ENCODE results near the gene CCNA2. TPM values are rescaled to one million over a fixed set of nuclear protein-coding genes. Genes with fewer than 3 reads are reported as not detected.

Gene CCNA2
- total and polyA plus RNA-seq, 3 donors from 2014 or later = 6.3 to 10.2 (median 8.0) TPM

DNA sequence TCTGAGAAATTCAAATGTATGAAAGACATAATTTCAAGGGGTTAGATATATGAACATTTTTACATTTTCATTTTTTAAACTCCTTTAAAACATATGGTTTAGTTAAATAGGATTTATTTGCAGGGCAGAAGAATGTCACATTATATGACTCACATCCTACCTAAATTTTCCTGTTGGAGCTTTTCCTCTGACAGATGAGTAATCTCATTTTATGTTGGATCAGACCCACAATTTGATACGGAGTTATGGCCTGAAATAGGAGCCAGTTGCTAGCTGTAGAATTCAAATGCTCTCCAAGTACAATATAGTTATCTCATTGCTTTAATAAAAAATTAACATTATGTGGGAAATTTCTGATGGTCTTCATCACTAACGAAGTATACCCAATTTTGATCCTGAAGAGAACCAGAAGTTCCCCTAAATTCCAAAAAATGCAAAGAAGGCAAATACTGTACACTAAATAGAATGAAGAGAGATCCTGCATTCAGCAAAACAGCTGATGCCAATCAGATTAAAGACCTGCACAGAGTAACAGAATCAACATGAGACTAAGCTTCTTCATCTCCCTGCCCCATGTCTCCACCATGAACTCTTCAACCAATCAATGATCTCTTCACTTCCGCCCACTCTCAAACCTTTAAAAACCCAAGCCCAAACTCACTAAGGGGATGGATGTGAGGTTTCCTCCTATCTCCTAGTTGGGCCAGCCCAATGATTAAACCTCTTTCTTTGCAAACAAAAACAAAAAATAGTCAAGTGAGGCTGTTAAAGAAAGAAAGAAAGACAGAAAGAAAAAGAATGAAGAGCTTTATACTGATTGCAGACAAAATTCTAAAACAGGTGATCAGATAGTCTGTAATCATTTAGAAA, 33.5 kb downstream of the CCNA2 start:
- Histone ChIP-seq H3K27me3 (no peaks in the 10 kb centered on the region), H3K4me3 (no peak overlapping the region), H3K9me3 (no peaks in the 10 kb centered on the region), H3K27ac (no peak overlapping the region), H3K36me3 (ENCODE audit: low read depth, missing control alignments) (no peaks in the 10 kb centered on the region), H3K4me1 (no peaks in the 10 kb centered on the region)
- TF ChIP-seq, protein P1, sequence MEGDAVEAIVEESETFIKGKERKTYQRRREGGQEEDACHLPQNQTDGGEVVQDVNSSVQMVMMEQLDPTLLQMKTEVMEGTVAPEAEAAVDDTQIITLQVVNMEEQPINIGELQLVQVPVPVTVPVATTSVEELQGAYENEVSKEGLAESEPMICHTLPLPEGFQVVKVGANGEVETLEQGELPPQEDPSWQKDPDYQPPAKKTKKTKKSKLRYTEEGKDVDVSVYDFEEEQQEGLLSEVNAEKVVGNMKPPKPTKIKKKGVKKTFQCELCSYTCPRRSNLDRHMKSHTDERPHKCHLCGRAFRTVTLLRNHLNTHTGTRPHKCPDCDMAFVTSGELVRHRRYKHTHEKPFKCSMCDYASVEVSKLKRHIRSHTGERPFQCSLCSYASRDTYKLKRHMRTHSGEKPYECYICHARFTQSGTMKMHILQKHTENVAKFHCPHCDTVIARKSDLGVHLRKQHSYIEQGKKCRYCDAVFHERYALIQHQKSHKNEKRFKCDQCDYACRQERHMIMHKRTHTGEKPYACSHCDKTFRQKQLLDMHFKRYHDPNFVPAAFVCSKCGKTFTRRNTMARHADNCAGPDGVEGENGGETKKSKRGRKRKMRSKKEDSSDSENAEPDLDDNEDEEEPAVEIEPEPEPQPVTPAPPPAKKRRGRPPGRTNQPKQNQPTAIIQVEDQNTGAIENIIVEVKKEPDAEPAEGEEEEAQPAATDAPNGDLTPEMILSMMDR (IDR thresholded peaks at IDR 0.05) = no peak
- TF ChIP-seq POLR2A (IDR thresholded peaks at IDR 0.05) = no peak
- no peak for DNase-seq
- 60 to 77% methylated on average over 3 of the region's 3 CpGs for WGBS, 2 donors
- intact Hi-C loops (cut with DNase I; ENCODE audit: low total_unique reads) = no loop called here

DNA sequence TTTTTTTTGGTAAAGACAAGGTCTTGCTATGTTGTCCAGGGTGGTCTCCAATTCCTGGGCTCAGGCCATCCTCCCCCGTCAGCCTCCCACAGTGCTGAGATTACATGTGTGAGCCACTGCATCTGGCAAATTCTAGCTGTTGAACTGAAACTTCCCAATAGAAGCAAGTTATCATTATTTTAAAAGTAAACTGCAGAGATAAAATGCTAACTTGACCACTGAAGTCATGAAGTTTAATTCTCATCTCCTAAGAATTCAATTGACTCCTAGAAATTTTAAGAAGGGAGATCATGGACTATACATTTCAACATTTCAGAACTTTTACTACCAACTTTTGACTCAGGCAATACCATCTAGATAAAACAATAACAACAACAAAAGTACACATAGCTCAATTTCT, 34.2 kb downstream of the CCNA2 start:
- H3K4me1 ChIP-seq = no peaks in the 10 kb centered on the region
- H3K27ac ChIP-seq = no peak overlapping the region
- TF ChIP-seq, protein P1 (IDR thresholded peaks at IDR 0.05) = no peak
- no peak for TF ChIP-seq POLR2A (IDR thresholded peaks at IDR 0.05)
- DNase-seq = no peak
- H3K4me3 ChIP-seq = no peak overlapping the region
- H3K27me3 ChIP-seq = no peaks in the 10 kb centered on the region
- H3K36me3 ChIP-seq (ENCODE audit: low read depth, missing control alignments) = no peaks in the 10 kb centered on the region
- no peaks in the 10 kb centered on the region for H3K9me3 ChIP-seq
- intact Hi-C loops (cut with DNase I; ENCODE audit: low total_unique reads) = no loop called here
- WGBS, 2 donors = 75 to 78% methylated on average over 1 of the region's 1 CpG

DNA sequence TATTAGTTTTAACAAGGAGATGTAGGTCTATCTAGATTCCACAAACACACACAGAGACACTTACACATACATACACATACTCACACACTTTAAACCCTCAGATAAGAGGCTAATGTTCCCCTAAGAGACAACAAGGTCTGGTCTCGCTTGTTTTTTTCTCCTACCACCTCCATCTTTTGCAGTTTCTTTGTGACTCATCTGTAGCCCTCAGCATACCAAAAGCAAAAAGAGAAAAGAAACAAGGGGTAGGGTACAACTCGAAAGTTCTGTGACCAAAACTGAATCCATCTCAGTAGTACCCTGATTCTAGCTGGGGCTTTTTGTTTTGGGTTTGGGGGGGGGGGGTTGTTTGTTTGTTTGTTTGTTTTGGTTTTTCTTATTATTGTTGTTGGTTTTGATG, 34.8 kb downstream of the CCNA2 start:
- no peaks in the 10 kb centered on the region for H3K9me3 ChIP-seq
- TF ChIP-seq POLR2A (IDR thresholded peaks at IDR 0.05) = no peak
- TF ChIP-seq, protein P1 (IDR thresholded peaks at IDR 0.05) = no peak

DNA sequence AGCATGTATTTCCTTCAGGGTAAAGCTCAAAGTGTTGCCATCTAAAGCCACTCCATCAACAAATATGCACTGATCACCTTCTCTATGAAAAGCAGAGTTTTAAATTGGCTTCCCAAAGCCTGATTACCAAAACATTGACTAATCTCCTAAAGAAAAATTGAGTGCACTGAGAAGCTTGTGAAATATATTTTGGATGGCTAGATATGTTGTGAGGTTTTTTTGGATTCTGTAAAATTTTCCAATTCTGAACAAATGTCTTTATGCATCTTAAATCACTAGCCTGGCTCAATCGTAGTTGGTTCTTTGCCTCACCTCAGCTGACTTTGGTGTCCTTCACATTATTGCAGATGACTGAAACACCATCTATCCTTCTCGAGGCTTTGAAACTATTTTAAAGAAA, 37.5 kb downstream of the CCNA2 start:
- DNase-seq = no peak
- 82 to 88% methylated on average over 2 of the region's 2 CpGs for WGBS, 2 donors
- intact Hi-C loops (cut with DNase I; ENCODE audit: low total_unique reads) = no loop called here
- H3K27ac ChIP-seq = no peak overlapping the region
- H3K4me1 ChIP-seq = no peaks in the 10 kb centered on the region
- no peaks in the 10 kb centered on the region for H3K36me3 ChIP-seq (ENCODE audit: low read depth, missing control alignments)
- H3K27me3 ChIP-seq = no peaks in the 10 kb centered on the region
- no peaks in the 10 kb centered on the region for H3K9me3 ChIP-seq
- no peak overlapping the region for H3K4me3 ChIP-seq
- TF ChIP-seq, protein P1 (IDR thresholded peaks at IDR 0.05) = no peak
- TF ChIP-seq POLR2A (IDR thresholded peaks at IDR 0.05) = no peak

More for the DNA sequence above, 34.8 kb downstream of the CCNA2 start:
- 89 to 94% methylated on average over 2 of the region's 2 CpGs for WGBS, 2 donors
- Histone ChIP-seq H3K27me3 (no peaks in the 10 kb centered on the region), H3K4me3 (no peak overlapping the region), H3K4me1 (no peaks in the 10 kb centered on the region), H3K27ac (no peak overlapping the region), H3K36me3 (ENCODE audit: low read depth, missing control alignments) (no peaks in the 10 kb centered on the region)
- no peak for DNase-seq
- intact Hi-C loops (cut with DNase I; ENCODE audit: low total_unique reads) = no loop called here

DNA sequence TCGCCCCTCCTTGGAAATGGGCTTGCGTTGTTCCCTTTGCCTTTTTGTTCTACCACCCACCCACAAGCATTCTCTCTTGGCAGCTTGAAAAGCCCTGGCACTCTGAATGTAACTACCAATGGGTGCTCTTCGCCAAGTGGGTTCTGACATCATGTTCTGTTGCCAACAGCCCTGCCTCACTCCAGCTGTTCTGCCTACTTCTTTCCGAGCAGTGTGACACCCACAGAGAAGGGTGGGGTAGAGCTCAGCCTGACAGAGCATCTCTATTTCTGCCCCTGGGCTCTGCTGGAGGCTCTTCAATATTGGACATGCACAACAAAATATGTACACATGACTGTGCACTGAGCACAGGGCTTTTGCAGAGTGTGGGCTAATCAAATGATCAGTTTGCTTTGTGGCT, 38.2 kb downstream of the CCNA2 start:
- no peak for DNase-seq
- intact Hi-C loops (cut with DNase I; ENCODE audit: low total_unique reads) = no loop called here
- Histone ChIP-seq H3K27me3 (no peaks in the 10 kb centered on the region), H3K4me3 (no peak overlapping the region), H3K4me1 (no peaks in the 10 kb centered on the region), H3K36me3 (ENCODE audit: low read depth, missing control alignments) (no peaks in the 10 kb centered on the region), H3K27ac (no peak overlapping the region), H3K9me3 (no peaks in the 10 kb centered on the region)
- WGBS, 2 donors = 63 to 77% methylated on average over 4 of the region's 4 CpGs
- no peak for TF ChIP-seq POLR2A (IDR thresholded peaks at IDR 0.05)
- TF ChIP-seq, protein P1 (IDR thresholded peaks at IDR 0.05) = no peak
